ENCODE data around the gene FRMPD4.

DNA sequence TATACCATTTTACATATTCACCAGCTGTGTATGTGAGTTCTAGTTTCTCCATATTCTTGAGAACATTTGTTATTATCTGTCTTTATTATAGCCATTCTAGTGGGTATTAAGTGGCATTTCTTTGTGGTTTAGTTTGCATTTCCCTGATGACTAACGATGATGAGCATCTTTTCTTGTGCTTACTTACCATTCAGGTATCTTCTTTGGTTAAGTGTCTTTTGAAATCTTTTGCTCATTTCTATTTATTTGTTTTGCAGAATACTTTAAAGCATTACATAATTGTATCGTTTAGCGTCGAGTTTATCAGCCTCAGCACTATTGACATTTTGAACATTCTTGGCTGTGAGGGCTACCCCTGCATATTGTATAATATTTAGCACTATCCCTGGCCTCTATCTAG is 85.4 kb downstream of the FRMPD4 start:
- no peak for TF ChIP-seq CTCF (IDR thresholded peaks at IDR 0.05; ENCODE audit: low read length)
- TF ChIP-seq EZH2phosphoT487 (IDR thresholded peaks at IDR 0.05; ENCODE audit: low read length), result no peak
